Left colon (tissue), 2 donors: Measurements from ENCODE around the gene CAMK2B. TPM values are rescaled to one million over a fixed set of nuclear protein-coding genes. Genes with fewer than 3 reads are reported as not detected.
A peak's percentile ranks its signal among the peaks of the same experiment; 100 is the strongest.

ENCODE experiments used
- ATAC-seq: fragments of 200-7000 bp; cut with Tn5 transposase; one replicate; pipeline ENCODE4 v1.9.1; 2020; ENCODE audit warnings: mild to moderate bottlenecking, moderate library complexity
- DNase-seq, 2 donors: peaks; one replicate each; pipeline ENCODE4 v3.0.0-alpha.2; 2020
- intact Hi-C, 2 donors: fragments of 100-400 bp; cut with DNase I in 1 of 2; cut with micrococcal nuclease in 1 of 2; formaldehyde crosslinking; loops; one replicate each; pipeline versions ENCODE4 v1.11.2 to v1.14.0; 2022; cut with DNase I, micrococcal nuclease
- total RNA-seq, 2 donors: library from RNA; stranded (reverse); fragmentation: NEBNext Ultra II Directional; extraction: Animal tissue kit (Norgen Biotek cat#: 25700); gene quantifications; one replicate each; pipeline ENCODE4 v1.2.1, GENCODE V29; 2021
- donor health status: DM: no; HTN: no; CAD: no.
- donor health status: DM: yes; HTN: yes; CAD: no.

The CAMK2B gene
- total RNA-seq, 2 donors from 2014 or later, result 0.61 to 0.76 TPM

- ATAC-seq (no peak), DNase-seq (no peak)
- intact Hi-C loops, result loop anchor here in 1 of 2 donors (10.0 kb wide), 1 partner anchor 318 kb away; no protein-coding TSS in a partner anchor
Observed at GRCh38 chr7:44246396-44247113, 78.8 kb downstream of the CAMK2B start.

- ATAC-seq (no peak), DNase-seq (no peak)
- intact Hi-C loops, result loop anchor here in 1 of 2 donors (5.0 to 10.0 kb wide), 2 partner anchors 233 to 321 kb away; no protein-coding TSS in a partner anchor
Observed at GRCh38 chr7:44244282-44244681, 81.1 kb downstream of the CAMK2B start.

DNA sequence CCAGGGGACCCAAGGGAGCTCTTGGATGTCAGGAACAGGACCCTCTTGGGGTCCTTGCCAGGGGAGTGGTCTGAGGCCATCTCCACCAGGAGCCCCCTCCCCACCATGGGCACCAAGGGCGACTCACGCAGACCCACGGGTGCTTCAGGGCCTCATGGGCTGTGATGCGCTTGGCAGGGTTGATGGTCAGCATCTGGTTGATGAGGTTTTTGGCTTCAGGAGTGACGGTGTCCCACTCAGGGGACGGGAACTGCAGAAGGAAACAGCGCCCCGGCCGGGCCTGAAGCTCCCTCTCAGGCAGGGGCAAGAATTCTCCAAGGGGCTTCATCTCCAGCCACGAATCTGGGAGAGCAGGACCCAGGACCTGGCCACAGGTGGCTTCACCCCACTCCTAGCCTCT is 83.3 kb downstream of the CAMK2B start:
- no peak for ATAC-seq
- intact Hi-C loops, result loop anchor here in 1 of 2 donors (5.0 to 10.0 kb wide), 2 partner anchors 235 to 323 kb away; no protein-coding TSS in a partner anchor
- DNase-seq, result no peak

DNA sequence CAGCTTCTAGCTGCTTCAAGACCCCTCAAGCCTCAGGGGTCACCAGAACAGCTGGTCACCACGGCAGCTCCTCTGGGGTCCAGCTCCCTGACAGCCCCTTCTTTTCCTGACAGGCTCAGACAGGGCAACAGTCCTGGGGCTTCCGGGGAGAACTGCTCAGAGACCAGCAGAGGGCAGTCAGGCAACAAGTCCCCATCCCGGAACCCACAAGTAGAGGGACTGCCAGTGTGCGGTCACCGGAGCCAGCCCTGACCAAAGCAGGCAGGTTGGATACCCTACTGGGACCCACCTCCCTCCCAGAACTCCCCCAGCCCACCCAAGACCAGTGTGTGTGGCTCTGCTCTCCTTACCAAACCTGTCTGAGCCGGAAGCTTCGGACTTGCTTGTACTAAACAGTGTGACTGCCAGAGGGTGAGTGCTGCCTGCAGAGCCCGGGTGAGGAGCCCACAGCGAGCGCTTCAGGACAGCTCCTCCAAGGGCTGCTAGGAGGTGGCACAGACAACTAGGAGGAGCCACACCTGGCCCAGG is 84.3 kb downstream of the CAMK2B start:
- intact Hi-C loops, result loop anchor here in 1 of 2 donors (5.0 to 10.0 kb wide), 2 partner anchors 236 to 324 kb away; no protein-coding TSS in a partner anchor
- ATAC-seq (peak; percentile 98), DNase-seq (peak; percentile 69 to 73)

- DNase-seq (no peak), ATAC-seq (no peak)
- intact Hi-C loops, result loop anchor here in 1 of 2 donors (5.0 to 10.0 kb wide), 2 partner anchors 237 to 324 kb away; no protein-coding TSS in a partner anchor
Observed at GRCh38 chr7:44240376-44240775, 85.0 kb downstream of the CAMK2B start.

- DNase-seq, result no peak
- ATAC-seq, result no peak
- intact Hi-C loops, result no loop called here
Observed at GRCh38 chr7:44239361-44239760, 86.0 kb downstream of the CAMK2B start.

GRCh38 chr7:44238116-44238695 is 87.2 kb downstream of the CAMK2B start:
- no peak for DNase-seq
- intact Hi-C loops, result no loop called here
- ATAC-seq, result no peak

DNA sequence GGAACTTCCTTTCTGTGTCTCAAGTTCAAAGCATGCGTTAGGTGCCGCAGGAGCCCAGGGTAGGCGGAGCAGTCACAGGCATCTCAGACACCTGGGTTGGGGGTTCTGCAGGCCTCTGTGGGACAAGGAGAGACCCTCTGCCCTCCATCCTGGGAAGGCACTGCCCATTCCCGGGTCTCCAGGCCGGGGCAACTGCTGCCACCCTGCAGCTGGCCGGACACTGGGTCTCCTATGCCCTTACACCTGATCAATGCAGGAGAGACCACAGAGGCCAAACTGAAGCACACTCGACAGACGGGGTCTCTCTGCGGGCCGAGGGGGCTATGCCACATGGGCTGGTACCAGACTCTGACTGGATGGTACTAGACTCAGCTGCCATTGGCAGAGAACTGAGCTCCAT is 87.7 kb downstream of the CAMK2B start:
- intact Hi-C loops, result no loop called here

DNA sequence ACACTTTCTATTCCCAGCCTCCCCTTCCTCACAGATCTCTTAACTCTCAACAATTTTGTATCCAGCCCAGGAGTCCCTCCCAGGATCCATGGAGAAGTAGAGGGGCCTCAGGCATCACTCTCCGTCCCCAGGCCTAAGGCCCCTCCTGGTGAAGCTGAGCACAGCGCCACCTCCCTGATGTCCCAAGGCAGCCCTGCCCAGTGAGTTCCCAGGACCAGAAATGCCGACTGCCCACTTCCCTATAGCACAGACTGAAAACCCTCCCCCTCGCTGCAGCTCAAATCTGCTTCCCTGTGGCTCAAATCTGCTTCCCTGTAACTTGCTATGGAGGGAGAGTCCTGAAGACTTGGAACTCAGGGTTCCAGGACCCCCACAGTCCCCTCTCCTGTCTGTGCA is 89.1 kb downstream of the CAMK2B start:
- DNase-seq (no peak), ATAC-seq (no peak)
- intact Hi-C loops, result no loop called here

More for the DNA sequence above, 87.7 kb downstream of the CAMK2B start:
- ATAC-seq (no peak), DNase-seq (no peak)

DNA sequence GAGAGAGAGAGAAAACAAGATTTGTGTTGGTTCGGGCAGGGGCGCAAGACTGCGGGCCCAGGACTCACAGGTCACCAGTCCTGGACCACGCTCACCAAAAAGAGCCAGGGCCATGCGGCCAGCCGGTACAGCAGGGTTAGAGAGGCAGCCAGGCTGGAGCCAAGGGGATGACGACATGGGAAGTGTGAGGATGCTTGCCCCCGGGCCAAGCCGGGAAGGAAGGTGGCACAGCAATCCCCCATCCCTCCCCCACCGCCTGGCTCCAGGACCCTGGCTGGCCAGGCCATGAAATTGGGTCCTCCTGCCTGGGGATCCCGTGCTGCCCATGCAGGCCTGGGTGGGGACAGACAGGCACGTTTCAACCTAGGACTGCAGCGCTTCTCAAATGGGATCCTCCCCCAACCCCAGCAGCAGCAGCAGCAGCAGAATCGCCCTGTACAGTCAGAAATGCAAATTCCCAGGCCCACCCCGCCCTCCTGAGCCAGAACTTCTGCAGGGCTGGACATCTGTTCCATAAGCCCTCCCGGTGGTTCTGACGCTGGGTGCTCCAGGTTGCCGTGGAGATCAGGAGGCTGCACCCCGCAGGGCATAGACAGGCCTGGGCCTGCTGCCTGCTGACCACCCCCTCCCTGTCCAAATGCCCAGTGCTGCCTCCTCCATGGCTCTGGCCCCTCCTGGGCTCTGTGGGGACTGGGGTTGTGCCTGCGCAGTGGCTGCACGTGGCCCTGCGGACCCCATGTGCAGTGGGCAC is 89.6 kb downstream of the CAMK2B start:
- intact Hi-C loops, result no loop called here
- no peak for DNase-seq
- ATAC-seq, result no peak

GRCh38 chr7:44235066-44235465 is 90.3 kb downstream of the CAMK2B start:
- DNase-seq (no peak), ATAC-seq (no peak)
- intact Hi-C loops, result no loop called here

DNA sequence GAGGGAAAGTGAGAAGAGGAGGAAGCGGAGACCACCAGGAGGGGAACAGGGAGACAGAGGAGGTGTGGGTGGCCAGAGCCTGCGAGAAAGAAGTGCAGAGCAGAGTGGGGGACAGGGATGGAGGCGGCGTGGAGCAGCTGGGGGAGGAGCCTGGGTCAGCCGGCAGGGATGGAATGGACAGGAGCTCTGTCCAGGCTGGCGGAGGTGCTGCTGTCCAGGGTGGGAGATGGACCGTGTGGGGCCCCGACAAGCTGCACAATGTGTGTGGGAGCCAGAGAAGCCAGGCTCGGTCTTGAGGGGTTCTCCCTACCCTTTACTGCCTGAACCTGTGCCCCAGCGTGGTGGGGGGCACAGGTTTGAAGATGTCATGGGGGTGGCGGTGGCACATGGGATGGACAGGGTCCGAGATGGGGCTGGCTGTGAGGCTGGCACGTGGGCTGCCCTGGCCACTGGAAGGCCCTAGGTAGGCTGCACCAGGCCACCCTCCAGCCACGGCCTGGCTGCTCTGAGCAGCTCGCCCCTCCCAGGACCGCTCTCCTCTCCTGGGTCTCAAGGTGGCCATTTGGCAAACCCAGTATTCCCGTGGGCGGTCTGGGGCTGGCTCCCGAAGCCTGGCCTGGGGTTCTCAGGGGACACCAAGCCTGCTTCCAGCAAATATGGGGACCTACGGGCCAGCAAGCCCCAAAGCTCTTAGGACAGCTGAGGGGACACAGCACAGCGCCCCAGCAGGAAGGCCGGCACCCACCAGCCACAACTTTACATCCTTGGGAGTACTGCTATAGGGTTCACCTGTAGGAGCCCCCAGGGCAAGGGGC is 92.3 kb downstream of the CAMK2B start:
- intact Hi-C loops, result no loop called here
- DNase-seq (no peak), ATAC-seq (no peak)

- DNase-seq (no peak), ATAC-seq (no peak)
- intact Hi-C loops, result no loop called here
Observed at GRCh38 chr7:44232396-44232795, 93.0 kb downstream of the CAMK2B start.

DNA sequence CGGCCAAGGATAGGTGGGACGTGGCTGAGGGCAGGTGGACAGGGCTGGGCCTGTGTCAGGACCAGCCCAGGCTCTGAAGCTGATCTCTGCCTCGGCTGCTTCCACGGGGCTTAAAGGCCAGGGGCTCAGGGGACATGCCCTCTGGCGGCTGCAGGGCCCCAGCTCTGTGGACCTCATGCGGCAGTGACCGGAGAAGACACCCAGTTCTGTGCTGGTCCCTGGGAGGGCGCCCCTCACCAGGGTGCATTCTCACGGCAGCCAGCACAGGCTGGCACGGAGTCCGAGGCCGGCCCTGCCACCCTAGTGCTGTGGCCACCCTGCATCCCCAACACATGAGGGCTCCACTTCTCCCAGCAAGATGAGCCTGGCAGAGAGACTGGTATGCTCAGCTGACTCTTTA is 94.3 kb downstream of the CAMK2B start:
- intact Hi-C loops, result no loop called here
- ATAC-seq (no peak), DNase-seq (no peak)

DNA sequence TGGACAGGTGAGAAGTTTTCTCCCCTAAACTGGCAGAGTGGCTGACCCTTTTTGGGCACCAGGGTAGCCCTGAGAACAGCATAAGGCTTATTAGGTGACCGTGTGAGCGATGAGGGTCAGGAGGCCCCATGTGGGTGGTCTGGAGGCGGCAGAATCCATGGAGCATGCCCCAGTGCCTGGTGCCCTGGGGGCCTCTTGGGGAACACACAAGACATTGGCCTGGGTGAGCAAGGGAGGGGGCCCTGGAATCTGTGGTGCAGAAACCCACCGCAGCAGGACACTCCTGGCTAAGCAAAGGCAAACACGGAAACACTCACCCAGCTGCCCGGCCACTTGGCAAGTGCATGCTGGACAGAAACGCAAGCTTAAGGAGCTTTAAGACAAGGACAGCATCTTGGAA is 95.1 kb downstream of the CAMK2B start:
- DNase-seq (no peak), ATAC-seq (no peak)
- intact Hi-C loops, result no loop called here

- intact Hi-C loops, result no loop called here
- DNase-seq, result no peak
- no peak for ATAC-seq
Observed at GRCh38 chr7:44229546-44230105, 95.8 kb downstream of the CAMK2B start.

- intact Hi-C loops, result no loop called here
- no peak for DNase-seq
- no peak for ATAC-seq
Observed at GRCh38 chr7:44228571-44229350, 96.6 kb downstream of the CAMK2B start.

DNA sequence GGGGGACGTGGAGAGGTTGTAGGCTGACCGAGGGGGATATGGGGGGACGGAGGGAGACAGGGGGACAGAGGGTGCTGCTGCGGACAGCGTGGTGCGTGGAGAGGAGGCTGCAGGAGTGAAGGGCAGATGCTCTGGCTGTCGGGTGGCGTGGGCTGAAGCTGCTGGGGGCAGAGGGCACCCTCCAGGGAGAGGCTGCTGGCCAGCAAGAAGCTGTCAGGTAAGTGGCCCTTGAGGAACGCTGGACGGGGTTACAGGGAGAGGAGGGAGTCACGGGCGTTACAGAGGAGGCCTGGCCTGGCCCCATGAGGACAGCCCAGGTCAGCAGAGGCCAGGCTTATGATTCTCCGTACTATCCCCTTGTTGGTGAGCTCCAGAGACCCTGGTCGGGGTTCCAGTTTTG is 97.5 kb downstream of the CAMK2B start:
- ATAC-seq (no peak), DNase-seq (no peak)
- intact Hi-C loops, result no loop called here
